GM06990 (cell line): Measurements from ENCODE around the gene MYH7.

Experiments used
- DNase-seq: peaks from one replicate; pipeline ENCODE4 v3.0.0-alpha.2; 2011; ENCODE audit not compliant: insufficient read length; ENCODE audit errors: extremely low read depth
- H3K27me3 ChIP-seq: replicated peaks from 2 replicates; pipeline ENCODE4 v1.6.0; 2011; ENCODE audit warnings: low read length; ENCODE audit not compliant: control insufficient read depth, insufficient read depth
- H3K36me3 ChIP-seq: 2 replicates; pipeline ENCODE4 v1.5.1; 2011; ENCODE audit warnings: low read length; ENCODE audit not compliant: control insufficient read depth, insufficient read depth
- H3K4me3 ChIP-seq: replicated peaks from 2 replicates; pipeline ENCODE4 v1.5.1; 2011; ENCODE audit warnings: low read depth, mild to moderate bottlenecking, control low read depth, low read length
- CTCF ChIP-seq: IDR thresholded peaks from 2 replicates; pipeline ENCODE4 v1.5.1; 2011; ENCODE audit warnings: low read length, control low read depth, mild to moderate bottlenecking, inconsistent platforms; ENCODE audit not compliant: insufficient read depth, poor library complexity, severe bottlenecking

The MYH7 gene

GRCh38 chr14:23442721-23443356 is 7.4 kb upstream of the MYH7 start:
- no peak for DNase-seq
- Histone ChIP-seq H3K27me3 (no peaks in the 10 kb centered on the region), H3K36me3 (no peaks in the 10 kb centered on the region), H3K4me3 (no peak overlapping the region)
- TF ChIP-seq CTCF: no peak

- no peak overlapping the region for H3K4me3 ChIP-seq
- H3K36me3 ChIP-seq: no peaks in the 10 kb centered on the region
- no peak for DNase-seq
- H3K27me3 ChIP-seq: no peaks in the 10 kb centered on the region
- no peak for TF ChIP-seq CTCF
Measured at GRCh38 chr14:23441076-23441475, 5.6 kb upstream of the MYH7 start.

GRCh38 chr14:23439107-23439835 is 3.8 kb upstream of the MYH7 start:
- no peak for TF ChIP-seq CTCF
- Histone ChIP-seq H3K27me3 (no peaks in the 10 kb centered on the region), H3K4me3 (no peak overlapping the region), H3K36me3 (no peaks in the 10 kb centered on the region)
- DNase-seq: no peak

GRCh38 chr14:23438101-23438971 is 2.9 kb upstream of the MYH7 start:
- Histone ChIP-seq H3K4me3 (no peak overlapping the region), H3K36me3 (no peaks in the 10 kb centered on the region), H3K27me3 (no peaks in the 10 kb centered on the region; the same call in 1 of the 2 replicates)
- no peak for TF ChIP-seq CTCF
- no peak for DNase-seq

GRCh38 chr14:23437133-23438100 is 2.0 kb upstream of the MYH7 start:
- TF ChIP-seq CTCF: no peak

More at GRCh38 chr14:23437133-23438100, 2.0 kb upstream of the MYH7 start:
- no peak overlapping the region for H3K4me3 ChIP-seq
- no peaks in the 10 kb centered on the region for H3K36me3 ChIP-seq
- DNase-seq: no peak
- no peaks in the 10 kb centered on the region; the same call in 1 of the 2 replicates for H3K27me3 ChIP-seq
